Coronary artery (tissue), 2 donors: ENCODE measurements around the gene TMEM219.
A peak's percentile ranks its signal among the peaks of the same experiment; 100 is the strongest.
"Not testable (repeated sequence)": the region's sequence is repeated elsewhere in the genome, so short reads cannot be mapped to it uniquely, and the experiment has no call there.

Experiments used
- DNase-seq: peaks from one replicate; pipeline ENCODE4 v3.0.0-alpha.2; 2017; ENCODE audit warnings: low spot score
- H3K27ac ChIP-seq, 2 donors: fragments of 200-600 bp; sonication (generic); one replicate each; pipeline ENCODE4 v1.5.1; 2016 to 2019
- H3K4me3 ChIP-seq: fragments of 200-600 bp; sonication (generic); 2 replicates; pipeline ENCODE4 v1.5.1; 2016; ENCODE audit warnings: mild to moderate bottlenecking, moderate library complexity
- CTCF ChIP-seq: fragments of 200-600 bp; sonication (generic); IDR thresholded peaks from one replicate; pipeline ENCODE4 v1.5.1; 2019; ENCODE audit warnings: antibody characterized with exemption

Gene TMEM219

GRCh38 chr16:30009990-30010843 lies 48.3 kb downstream of the TMEM219 start:
- Histone ChIP-seq H3K27ac (no peak overlapping the region), H3K4me3 (peak overlapping the region; percentile 70)
- no peak for DNase-seq
- no peak for TF ChIP-seq CTCF

GRCh38 chr16:30010844-30011713 lies 49.2 kb downstream of the TMEM219 start, which contains the start of gene DOC2A:
Gene DOC2A (minus strand): TSS chr16:30011027. CDS start chr16:30010222, 805 bp downstream.
- Histone ChIP-seq H3K27ac (no peak within 1 kb of the TSS), H3K4me3 (peak within 1 kb of the TSS; percentile 70)
- no peak for TF ChIP-seq CTCF
- no peak for DNase-seq

- DNase-seq = no peak
- H3K27ac ChIP-seq = no peak overlapping the region
- H3K4me3 ChIP-seq = peak overlapping the region; percentile 70
- no peak for TF ChIP-seq CTCF
Observed at GRCh38 chr16:30011714-30012504, 50.0 kb downstream of the TMEM219 start.

GRCh38 chr16:30012598-30012997 lies 50.7 kb downstream of the TMEM219 start:
- H3K4me3 ChIP-seq, H3K27ac ChIP-seq, DNase-seq: not testable (repeated sequence)

- not testable (repeated sequence) for DNase-seq, H3K4me3 ChIP-seq
Observed at GRCh38 chr16:30015450-30015849, 53.6 kb downstream of the TMEM219 start.

GRCh38 chr16:30016555-30017276 lies 54.8 kb downstream of the TMEM219 start:
- no peak for TF ChIP-seq CTCF
- no peak for DNase-seq
- Histone ChIP-seq H3K27ac (no peak overlapping the region), H3K4me3 (no peak overlapping the region)

More at GRCh38 chr16:30015450-30015849, 53.6 kb downstream of the TMEM219 start:
- not testable (repeated sequence) for H3K27ac ChIP-seq

GRCh38 chr16:30017277-30017656 lies 55.4 kb downstream of the TMEM219 start:
- H3K4me3 ChIP-seq = no peak overlapping the region
- no peak for TF ChIP-seq CTCF
- no peak for DNase-seq

GRCh38 chr16:30017937-30018336 lies 56.1 kb downstream of the TMEM219 start:
- H3K4me3 ChIP-seq, H3K27ac ChIP-seq, DNase-seq: not testable (repeated sequence)

More at GRCh38 chr16:30017277-30017656, 55.4 kb downstream of the TMEM219 start:
- no peak overlapping the region for H3K27ac ChIP-seq
